ENCODE results near the gene RABL2A. TPM values are rescaled to one million over a fixed set of nuclear protein-coding genes. Genes with fewer than 3 reads are reported as not detected.
"Not testable (repeated sequence)": the region's sequence is repeated elsewhere in the genome, so short reads cannot be mapped to it uniquely, and the experiment has no call there.

RABL2A gene
- total RNA-seq, result 10 to 100 TPM; 14.7 to 29.2 TPM

- TF ChIP-seq POLR2AphosphoS5 (IDR thresholded peaks at IDR 0.05) (peak; percentile 14), CTCF (IDR thresholded peaks at IDR 0.05) (peak in 2 of 4 experiments; percentile 9 to 19)
- H3K27ac ChIP-seq; intact Hi-C loops (cut with DNase I): not testable (repeated sequence)
Observed at GRCh38 chr2:113626616-113627330, at the start of gene RABL2A. Gene RABL2A, plus strand, starts transcription at chr2:113627266. Its CDS starts 1,341 bp downstream, at chr2:113628607.

GRCh38 chr2:113578508-113578907, 48.6 kb upstream of the RABL2A start:
- H3K27me3 ChIP-seq (replicated peaks; ENCODE audit: insufficient read depth); H3K36me3 ChIP-seq; intact Hi-C loops (cut with DNase I); H3K9me3 ChIP-seq; H3K4me3 ChIP-seq; H3K4me1 ChIP-seq (replicated peaks); H3K27ac ChIP-seq; DNase-seq (ENCODE audit: low spot score): not testable (repeated sequence)
- 13% methylated on average over 4 of the region's 5 CpGs for WGBS

More at GRCh38 chr2:113626616-113627330, at the start of gene RABL2A:
- H3K9me3 ChIP-seq; H3K36me3 ChIP-seq; H3K27me3 ChIP-seq (replicated peaks; ENCODE audit: insufficient read depth); H3K4me1 ChIP-seq (replicated peaks): not testable (repeated sequence)
- peak within 1 kb of the TSS; percentile 35 to 37 for H3K4me3 ChIP-seq
- 0% methylated on average over 15 of the region's 51 CpGs for WGBS
- DNase-seq (ENCODE audit: low spot score), result peak; percentile 74

- intact Hi-C loops (cut with DNase I); H3K36me3 ChIP-seq; DNase-seq (ENCODE audit: low spot score); H3K4me3 ChIP-seq; H3K27ac ChIP-seq; H3K9me3 ChIP-seq; H3K27me3 ChIP-seq (replicated peaks; ENCODE audit: insufficient read depth); H3K4me1 ChIP-seq (replicated peaks): not testable (repeated sequence)
- WGBS, result 75% methylated on average over 3 of the region's 3 CpGs
Observed at GRCh38 chr2:113582473-113582872, 44.6 kb upstream of the RABL2A start.

GRCh38 chr2:113583521-113584225, 43.4 kb upstream of the RABL2A start:
- WGBS, result under 1% methylated on average over 58 of the region's 63 CpGs
- H3K36me3 ChIP-seq; H3K9me3 ChIP-seq; H3K4me1 ChIP-seq (replicated peaks); H3K27me3 ChIP-seq (replicated peaks; ENCODE audit: insufficient read depth); intact Hi-C loops (cut with DNase I): not testable (repeated sequence)
- Histone ChIP-seq H3K4me3 (peak overlapping the region; percentile 54 to 57), H3K27ac (peak overlapping the region; percentile 58 to 60)
- TF ChIP-seq POLR2AphosphoS5 (IDR thresholded peaks at IDR 0.05), result peak; percentile 39
- TF ChIP-seq CTCF (IDR thresholded peaks at IDR 0.05), result peak in 1 of 4 experiments; percentile 11
- peak; percentile 70 for DNase-seq (ENCODE audit: low spot score)

- DNase-seq (ENCODE audit: low spot score); H3K36me3 ChIP-seq; H3K4me1 ChIP-seq (replicated peaks); H3K27me3 ChIP-seq (replicated peaks; ENCODE audit: insufficient read depth); H3K9me3 ChIP-seq; intact Hi-C loops (cut with DNase I): not testable (repeated sequence)
- 1% methylated on average over 20 of the region's 47 CpGs for WGBS
- Histone ChIP-seq H3K27ac (peak overlapping the region; percentile 58 to 60), H3K4me3 (peak overlapping the region; percentile 54 to 57)
Observed at GRCh38 chr2:113584311-113585092, 42.6 kb upstream of the RABL2A start.

GRCh38 chr2:113587201-113587600, 39.9 kb upstream of the RABL2A start:
- H3K36me3 ChIP-seq; H3K27ac ChIP-seq; H3K9me3 ChIP-seq; H3K4me1 ChIP-seq (replicated peaks); DNase-seq (ENCODE audit: low spot score); H3K27me3 ChIP-seq (replicated peaks; ENCODE audit: insufficient read depth); intact Hi-C loops (cut with DNase I); H3K4me3 ChIP-seq: not testable (repeated sequence)
- WGBS, result 64% methylated on average over 3 of the region's 3 CpGs
- TF ChIP-seq CTCF (IDR thresholded peaks at IDR 0.05), result peak in 2 of 4 experiments; percentile 26 to 41

- H3K9me3 ChIP-seq; H3K4me3 ChIP-seq; H3K27ac ChIP-seq; H3K27me3 ChIP-seq (replicated peaks; ENCODE audit: insufficient read depth); intact Hi-C loops (cut with DNase I); H3K4me1 ChIP-seq (replicated peaks); H3K36me3 ChIP-seq; DNase-seq (ENCODE audit: low spot score): not testable (repeated sequence)
- 83% methylated on average over 4 of the region's 7 CpGs for WGBS
Observed at GRCh38 chr2:113589591-113589990, 37.5 kb upstream of the RABL2A start.

GRCh38 chr2:113591926-113592325, 35.1 kb upstream of the RABL2A start:
- DNase-seq (ENCODE audit: low spot score); H3K36me3 ChIP-seq; H3K27me3 ChIP-seq (replicated peaks; ENCODE audit: insufficient read depth); H3K4me3 ChIP-seq; H3K27ac ChIP-seq; H3K9me3 ChIP-seq; intact Hi-C loops (cut with DNase I); H3K4me1 ChIP-seq (replicated peaks): not testable (repeated sequence)
- WGBS, result 70% methylated on average over 2 of the region's 9 CpGs

- H3K27ac ChIP-seq; H3K9me3 ChIP-seq; H3K27me3 ChIP-seq (replicated peaks; ENCODE audit: insufficient read depth); H3K4me3 ChIP-seq; H3K36me3 ChIP-seq; H3K4me1 ChIP-seq (replicated peaks); DNase-seq (ENCODE audit: low spot score); intact Hi-C loops (cut with DNase I): not testable (repeated sequence)
- 79% methylated on average over 6 of the region's 6 CpGs for WGBS
Observed at GRCh38 chr2:113593280-113593679, 33.8 kb upstream of the RABL2A start.

Data from prostate gland (tissue), 2 donors.